GM06990 (cell line): ENCODE results near the gene OR6T1.

Source experiments
- DNase-seq: peaks from one replicate; pipeline ENCODE4 v3.0.0-alpha.2; 2011; ENCODE audit not compliant: insufficient read length; ENCODE audit errors: extremely low read depth
- H3K27me3 ChIP-seq: replicated peaks from 2 replicates; pipeline ENCODE4 v1.6.0; 2011; ENCODE audit warnings: low read length; ENCODE audit not compliant: control insufficient read depth, insufficient read depth
- H3K36me3 ChIP-seq: 2 replicates; pipeline ENCODE4 v1.5.1; 2011; ENCODE audit warnings: low read length; ENCODE audit not compliant: control insufficient read depth, insufficient read depth
- H3K4me3 ChIP-seq: replicated peaks from 2 replicates; pipeline ENCODE4 v1.5.1; 2011; ENCODE audit warnings: low read depth, mild to moderate bottlenecking, control low read depth, low read length
- TF ChIP-seq, protein P1 (sequence below): IDR thresholded peaks from 2 replicates; pipeline ENCODE4 v1.5.1; 2011; ENCODE audit warnings: low read length, control low read depth, mild to moderate bottlenecking, inconsistent platforms; ENCODE audit not compliant: insufficient read depth, poor library complexity, severe bottlenecking

OR6T1 gene, protein sequence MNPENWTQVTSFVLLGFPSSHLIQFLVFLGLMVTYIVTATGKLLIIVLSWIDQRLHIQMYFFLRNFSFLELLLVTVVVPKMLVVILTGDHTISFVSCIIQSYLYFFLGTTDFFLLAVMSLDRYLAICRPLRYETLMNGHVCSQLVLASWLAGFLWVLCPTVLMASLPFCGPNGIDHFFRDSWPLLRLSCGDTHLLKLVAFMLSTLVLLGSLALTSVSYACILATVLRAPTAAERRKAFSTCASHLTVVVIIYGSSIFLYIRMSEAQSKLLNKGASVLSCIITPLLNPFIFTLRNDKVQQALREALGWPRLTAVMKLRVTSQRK

DNA sequence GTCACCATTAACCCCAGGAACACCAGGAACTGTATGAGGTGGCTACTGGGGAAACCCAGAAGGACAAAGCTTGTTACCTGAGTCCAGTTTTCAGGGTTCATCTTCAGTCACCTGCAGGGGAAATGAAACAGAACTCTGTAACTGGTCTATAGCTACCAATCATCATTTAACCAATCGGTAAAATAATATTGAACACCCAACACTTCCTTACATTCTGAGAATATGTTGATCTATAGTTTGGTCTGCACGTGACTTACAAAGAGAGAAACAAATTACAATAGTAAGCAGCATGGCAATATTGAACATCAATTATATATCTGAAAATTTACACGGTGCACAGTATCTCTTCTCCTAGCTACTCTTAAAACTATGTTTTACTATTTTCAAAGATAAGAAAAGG, at the start of gene OR6T1:
Gene OR6T1, minus strand, starts transcription at position 101 of the 400 bp plus-strand sequence. Its CDS starts 0 bp downstream, at position 101.
- DNase-seq, result no peak
- no peak within 1 kb of the TSS for H3K4me3 ChIP-seq
- TF ChIP-seq, protein P1, sequence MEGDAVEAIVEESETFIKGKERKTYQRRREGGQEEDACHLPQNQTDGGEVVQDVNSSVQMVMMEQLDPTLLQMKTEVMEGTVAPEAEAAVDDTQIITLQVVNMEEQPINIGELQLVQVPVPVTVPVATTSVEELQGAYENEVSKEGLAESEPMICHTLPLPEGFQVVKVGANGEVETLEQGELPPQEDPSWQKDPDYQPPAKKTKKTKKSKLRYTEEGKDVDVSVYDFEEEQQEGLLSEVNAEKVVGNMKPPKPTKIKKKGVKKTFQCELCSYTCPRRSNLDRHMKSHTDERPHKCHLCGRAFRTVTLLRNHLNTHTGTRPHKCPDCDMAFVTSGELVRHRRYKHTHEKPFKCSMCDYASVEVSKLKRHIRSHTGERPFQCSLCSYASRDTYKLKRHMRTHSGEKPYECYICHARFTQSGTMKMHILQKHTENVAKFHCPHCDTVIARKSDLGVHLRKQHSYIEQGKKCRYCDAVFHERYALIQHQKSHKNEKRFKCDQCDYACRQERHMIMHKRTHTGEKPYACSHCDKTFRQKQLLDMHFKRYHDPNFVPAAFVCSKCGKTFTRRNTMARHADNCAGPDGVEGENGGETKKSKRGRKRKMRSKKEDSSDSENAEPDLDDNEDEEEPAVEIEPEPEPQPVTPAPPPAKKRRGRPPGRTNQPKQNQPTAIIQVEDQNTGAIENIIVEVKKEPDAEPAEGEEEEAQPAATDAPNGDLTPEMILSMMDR, result no peak
- no peaks in the 10 kb centered on the region for H3K36me3 ChIP-seq
- no peaks in the 10 kb centered on the region; the same call in 1 of the 2 replicates for H3K27me3 ChIP-seq

- H3K4me3 ChIP-seq, result no peak overlapping the region
- no peak for DNase-seq
- TF ChIP-seq, protein P1, result no peak
- no peaks in the 10 kb centered on the region; the same call in 1 of the 2 replicates for H3K27me3 ChIP-seq
- H3K36me3 ChIP-seq, result no peaks in the 10 kb centered on the region
These were observed 35.7 kb upstream of the OR6T1 start for GRCh38 chr11:123979311-123979710.

DNA sequence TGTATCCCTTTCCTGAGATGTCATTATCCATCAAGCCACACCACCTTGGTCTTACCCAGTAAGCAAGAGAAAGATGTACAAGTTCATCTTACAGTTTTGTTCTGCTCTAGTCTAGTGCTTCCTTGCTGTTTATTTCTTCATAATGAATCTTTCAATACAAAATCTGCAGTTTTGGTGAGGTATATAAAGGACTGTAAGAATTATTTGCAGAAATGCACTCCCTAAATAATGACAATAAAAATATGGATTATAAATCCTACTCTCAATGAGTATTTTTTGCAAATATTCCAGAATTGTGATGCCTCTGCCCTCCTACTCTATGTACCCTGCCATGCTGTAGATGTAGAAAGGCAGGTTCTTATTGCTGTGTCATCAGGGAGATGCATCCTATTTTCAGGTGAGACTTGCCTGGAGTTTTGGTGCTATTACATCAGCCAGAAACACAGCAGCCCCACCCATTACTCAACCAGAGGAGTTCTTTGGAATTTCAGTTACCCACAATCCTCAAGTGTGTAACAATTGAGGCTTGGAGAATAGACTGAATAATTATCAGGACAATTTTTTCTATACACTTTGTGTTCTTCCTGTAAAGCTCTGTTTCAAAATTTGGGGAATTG, 34.2 kb upstream of the OR6T1 start, which contains the start of gene OR10S1:
Gene OR10S1, minus strand, starts transcription at position 51 of the 617 bp plus-strand sequence. CDS start 117 bp downstream, outside the sequence.
- Histone ChIP-seq H3K27me3 (no peaks in the 10 kb centered on the region; the same call in 1 of the 2 replicates), H3K36me3 (no peaks in the 10 kb centered on the region), H3K4me3 (no peak within 1 kb of the TSS)
- DNase-seq, result no peak
- TF ChIP-seq, protein P1, result no peak

DNA sequence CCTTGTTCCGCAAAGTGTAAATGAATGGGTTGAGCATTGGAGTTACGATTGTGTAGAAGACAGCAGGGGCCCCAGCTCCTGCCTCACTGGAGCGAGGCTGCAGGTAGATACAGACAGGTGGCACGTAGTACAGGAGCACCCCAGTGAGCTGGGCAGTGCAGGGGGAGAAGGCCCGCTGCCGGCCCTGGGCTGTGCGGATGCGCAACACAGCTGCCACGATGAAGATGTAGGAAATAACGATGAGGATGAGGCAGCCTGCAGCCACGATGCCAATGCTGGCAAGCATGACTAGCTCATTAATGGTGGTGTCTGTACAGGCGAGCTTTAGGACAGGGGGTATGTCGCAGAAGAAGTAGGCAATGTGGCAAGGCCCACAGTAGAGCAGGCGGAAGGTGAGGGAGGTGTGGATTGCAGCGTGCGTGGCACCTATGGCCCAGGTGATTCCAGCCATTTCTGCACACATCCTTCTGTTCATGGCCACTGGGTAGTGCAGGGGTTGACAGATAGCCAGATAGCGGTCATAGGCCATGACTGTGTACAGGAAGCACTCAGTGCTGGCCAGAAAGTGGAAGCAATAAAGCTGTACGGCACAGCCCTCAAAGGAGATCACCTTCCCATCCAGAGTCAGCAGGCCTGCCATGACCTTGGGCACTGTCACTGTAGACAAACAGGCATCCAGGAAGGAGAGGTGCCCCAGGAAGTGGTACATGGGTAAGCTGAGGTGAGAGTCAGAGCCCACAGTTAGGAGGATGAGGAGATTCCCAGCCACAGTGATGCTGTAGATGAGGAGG, 33.3 kb upstream of the OR6T1 start:
- TF ChIP-seq, protein P1, result no peak
- no peaks in the 10 kb centered on the region for H3K36me3 ChIP-seq
- no peaks in the 10 kb centered on the region; the same call in 1 of the 2 replicates for H3K27me3 ChIP-seq
- DNase-seq, result no peak
- H3K4me3 ChIP-seq, result no peak overlapping the region

DNA sequence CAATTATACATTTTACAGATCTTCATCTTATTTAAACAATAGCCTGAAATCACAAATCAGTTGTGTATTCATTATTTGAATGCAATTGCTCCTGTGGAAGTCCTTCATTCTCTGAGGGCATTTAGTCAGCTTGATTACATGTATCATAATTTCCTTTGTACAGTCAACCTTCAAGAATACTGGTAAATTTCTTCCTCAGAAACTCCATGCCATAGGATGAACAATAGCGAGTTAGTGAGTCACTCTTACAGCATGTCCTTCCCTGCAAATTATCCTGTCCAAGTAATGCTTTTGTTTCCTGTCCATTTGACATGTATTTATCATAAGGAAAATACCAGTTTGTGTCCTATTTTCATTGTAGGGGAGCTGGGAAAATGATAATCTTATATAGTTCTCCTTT, 30.2 kb upstream of the OR6T1 start:
- DNase-seq, result no peak
- Histone ChIP-seq H3K36me3 (no peaks in the 10 kb centered on the region), H3K27me3 (no peaks in the 10 kb centered on the region; the same call in 1 of the 2 replicates), H3K4me3 (no peak overlapping the region)
- TF ChIP-seq, protein P1, result no peak
